VCaP (cell line): Measurements from ENCODE around the gene TUBD1.
"Not testable (repeated sequence)": the region's sequence is repeated elsewhere in the genome, so short reads cannot be mapped to it uniquely, and the experiment has no call there.

Source experiments
- H3K27ac ChIP-seq: fragments of 450-650 bp; 2 replicates; pipeline ENCODE4 v1.5.1; 2017
- TF ChIP-seq, protein P1 (sequence below): fragments of 450-650 bp; conservative IDR thresholded peaks from 2 replicates; pipeline ENCODE4 v1.5.1; 2017; ENCODE audit warnings: mild to moderate bottlenecking, moderate library complexity

Gene TUBD1

DNA sequence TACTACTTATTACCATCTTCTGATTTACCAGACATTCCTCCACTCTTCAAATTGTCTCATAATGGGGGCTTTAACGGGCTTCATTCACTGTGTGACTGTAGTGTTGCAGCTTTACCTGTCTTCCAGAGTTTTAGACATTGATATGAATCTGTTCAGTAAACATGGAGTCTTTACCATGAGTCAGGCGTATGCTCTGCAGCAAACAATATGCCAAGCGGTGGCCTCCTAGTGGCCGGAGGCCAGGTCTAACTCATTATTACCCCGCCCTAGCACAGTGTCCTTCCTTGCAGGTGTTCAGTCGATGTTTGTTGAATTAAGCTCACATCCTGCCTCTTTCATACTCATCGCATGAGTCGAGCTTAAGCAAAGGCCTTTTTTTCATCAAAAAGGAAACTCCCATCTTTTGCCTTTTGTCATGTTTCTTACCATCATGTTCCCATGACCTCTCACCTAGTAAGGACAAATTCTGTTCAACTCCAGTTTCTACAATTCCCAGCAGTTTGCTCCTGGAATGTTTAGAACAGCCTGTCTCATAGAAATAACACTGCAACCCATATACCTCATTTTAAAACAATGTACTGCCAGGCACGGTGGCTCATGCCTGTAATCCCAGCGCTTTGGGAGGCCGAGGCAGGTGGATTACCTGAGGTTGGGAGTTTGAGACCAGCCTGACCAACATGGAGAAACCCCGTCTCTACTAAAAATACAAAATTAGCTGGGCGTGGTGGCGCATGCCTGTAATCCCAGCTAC, 39.4 kb downstream of the TUBD1 start:
- TF ChIP-seq, protein P1, sequence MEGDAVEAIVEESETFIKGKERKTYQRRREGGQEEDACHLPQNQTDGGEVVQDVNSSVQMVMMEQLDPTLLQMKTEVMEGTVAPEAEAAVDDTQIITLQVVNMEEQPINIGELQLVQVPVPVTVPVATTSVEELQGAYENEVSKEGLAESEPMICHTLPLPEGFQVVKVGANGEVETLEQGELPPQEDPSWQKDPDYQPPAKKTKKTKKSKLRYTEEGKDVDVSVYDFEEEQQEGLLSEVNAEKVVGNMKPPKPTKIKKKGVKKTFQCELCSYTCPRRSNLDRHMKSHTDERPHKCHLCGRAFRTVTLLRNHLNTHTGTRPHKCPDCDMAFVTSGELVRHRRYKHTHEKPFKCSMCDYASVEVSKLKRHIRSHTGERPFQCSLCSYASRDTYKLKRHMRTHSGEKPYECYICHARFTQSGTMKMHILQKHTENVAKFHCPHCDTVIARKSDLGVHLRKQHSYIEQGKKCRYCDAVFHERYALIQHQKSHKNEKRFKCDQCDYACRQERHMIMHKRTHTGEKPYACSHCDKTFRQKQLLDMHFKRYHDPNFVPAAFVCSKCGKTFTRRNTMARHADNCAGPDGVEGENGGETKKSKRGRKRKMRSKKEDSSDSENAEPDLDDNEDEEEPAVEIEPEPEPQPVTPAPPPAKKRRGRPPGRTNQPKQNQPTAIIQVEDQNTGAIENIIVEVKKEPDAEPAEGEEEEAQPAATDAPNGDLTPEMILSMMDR = 0 out of 2 replicates have a peak, but pooled peaks have one; percentile 21
- H3K27ac ChIP-seq = no peak overlapping the region

DNA sequence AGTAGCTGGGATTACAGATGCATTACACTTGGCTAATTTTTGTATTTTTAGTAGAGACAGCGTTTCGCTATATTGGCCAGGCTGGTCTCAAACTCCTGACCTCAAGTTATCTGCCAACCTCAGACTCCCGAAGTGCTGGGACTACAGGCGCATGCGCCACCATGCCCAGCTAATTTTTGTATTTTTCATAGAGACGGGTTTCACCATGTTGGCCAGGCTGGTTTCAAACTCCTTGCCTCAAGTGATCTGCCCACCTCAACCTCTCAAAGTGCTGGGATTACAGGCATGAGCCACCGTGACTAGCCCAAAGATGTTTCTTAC, 39.9 kb downstream of the TUBD1 start:
- not testable (repeated sequence) for H3K27ac ChIP-seq

DNA sequence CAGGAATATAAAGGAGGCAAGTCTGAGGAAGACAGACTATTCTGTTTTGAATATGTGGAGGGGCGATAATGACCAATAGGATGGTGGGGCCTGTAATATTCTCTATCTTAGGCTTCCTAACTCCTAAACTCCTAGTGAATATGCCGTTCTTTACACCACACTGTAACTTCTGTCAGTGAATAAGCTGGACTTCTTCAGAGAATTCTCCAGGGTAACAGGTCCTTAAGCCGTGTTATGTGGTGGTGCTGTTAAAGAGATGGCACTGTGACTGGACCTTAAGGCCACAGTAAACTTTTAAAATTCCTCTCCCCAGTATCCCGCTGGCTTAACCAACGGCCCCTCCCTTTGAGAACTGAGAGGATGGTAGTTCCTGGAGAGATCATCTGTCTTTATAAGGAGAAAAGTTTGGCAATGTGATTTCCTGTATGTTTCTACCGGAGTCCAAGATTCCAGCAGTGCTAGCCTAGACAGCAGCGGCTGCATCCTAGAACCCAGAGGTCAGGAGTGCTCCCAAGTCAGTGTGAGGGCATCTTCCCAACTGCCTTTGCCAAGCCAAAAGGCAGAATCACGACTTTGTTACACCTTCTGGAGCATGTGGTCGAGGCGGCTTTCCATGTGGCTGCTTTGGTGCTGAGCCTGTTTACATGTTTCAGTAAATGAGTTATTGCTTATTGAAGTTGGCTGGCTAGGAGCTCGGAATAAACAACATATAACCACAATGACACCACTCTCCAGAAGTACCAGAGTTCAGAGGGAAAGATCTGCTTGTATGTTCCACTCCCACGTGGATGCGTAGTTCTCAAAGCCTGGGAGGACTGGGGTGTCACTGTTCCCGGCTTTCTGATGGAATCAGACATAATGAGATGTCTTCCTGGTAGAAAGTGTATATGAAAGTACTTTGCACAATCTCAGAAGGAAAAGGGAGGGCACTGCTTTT, 41.0 kb downstream of the TUBD1 start:
- no peak overlapping the region for H3K27ac ChIP-seq
- TF ChIP-seq, protein P1 = no peak

DNA sequence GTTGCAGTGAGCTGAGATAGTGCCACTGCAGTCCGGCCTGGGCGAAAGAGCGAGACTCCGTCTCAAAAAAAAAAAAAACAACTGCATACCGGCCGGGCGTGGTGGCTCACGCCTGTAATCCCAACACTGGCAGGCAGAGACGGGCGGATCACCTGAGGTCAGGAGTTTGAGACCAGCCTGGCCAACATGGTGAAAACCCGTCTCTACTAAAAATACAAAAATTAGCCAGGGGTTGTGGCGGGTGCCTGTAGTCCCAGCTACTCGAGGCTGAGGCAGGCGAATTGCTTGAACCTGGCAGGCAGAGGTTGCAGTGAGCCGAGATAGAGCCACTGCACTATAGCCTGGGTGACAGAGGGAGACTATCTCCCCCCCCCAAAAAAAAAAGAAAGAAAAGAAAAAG, 42.4 kb downstream of the TUBD1 start:
- not testable (repeated sequence) for H3K27ac ChIP-seq

DNA sequence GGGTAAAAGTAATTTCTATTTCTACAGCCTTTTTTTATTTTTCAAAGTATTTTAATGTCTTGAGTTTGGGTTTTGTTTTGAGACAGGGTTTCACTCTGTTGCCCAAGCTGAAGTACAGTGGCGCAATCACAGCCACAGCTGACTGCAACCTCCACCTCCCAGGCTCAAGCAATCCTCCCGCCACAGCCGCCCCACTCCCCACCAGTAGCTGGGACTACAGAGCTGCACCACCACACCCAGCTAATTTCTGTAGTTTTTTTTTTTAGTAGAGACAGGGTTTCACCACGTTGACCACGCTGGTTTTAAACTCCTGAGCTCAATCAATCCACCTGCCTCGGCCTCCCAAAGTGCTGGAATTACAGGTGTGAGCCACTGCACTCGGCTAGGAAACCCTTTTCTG, 44.0 kb downstream of the TUBD1 start:
- peak overlapping the region; percentile 84; the same call in 1 of the 2 replicates for H3K27ac ChIP-seq
- TF ChIP-seq, protein P1 = no peak

DNA sequence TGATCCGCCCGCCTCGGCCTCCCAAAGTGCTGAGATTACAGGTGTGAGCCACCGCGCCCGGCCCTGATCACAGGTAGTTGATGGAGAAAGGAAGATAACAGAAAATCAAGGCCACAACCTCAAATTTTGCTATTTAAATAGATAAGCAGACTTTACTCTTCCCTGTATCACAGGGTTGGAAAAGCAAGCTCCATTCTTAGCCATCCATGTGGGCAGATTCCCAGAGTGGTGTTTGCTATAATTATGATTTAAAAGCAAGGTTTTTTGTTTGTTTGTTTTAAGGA, 44.4 kb downstream of the TUBD1 start:
- TF ChIP-seq, protein P1 = no peak
- peak overlapping the region; percentile 84; the same call in 1 of the 2 replicates for H3K27ac ChIP-seq

- TF ChIP-seq, protein P1 = no peak
- H3K27ac ChIP-seq = peak overlapping the region; percentile 84
Observed at GRCh38 chr17:59846394-59847165, 46.2 kb downstream of the TUBD1 start.

DNA sequence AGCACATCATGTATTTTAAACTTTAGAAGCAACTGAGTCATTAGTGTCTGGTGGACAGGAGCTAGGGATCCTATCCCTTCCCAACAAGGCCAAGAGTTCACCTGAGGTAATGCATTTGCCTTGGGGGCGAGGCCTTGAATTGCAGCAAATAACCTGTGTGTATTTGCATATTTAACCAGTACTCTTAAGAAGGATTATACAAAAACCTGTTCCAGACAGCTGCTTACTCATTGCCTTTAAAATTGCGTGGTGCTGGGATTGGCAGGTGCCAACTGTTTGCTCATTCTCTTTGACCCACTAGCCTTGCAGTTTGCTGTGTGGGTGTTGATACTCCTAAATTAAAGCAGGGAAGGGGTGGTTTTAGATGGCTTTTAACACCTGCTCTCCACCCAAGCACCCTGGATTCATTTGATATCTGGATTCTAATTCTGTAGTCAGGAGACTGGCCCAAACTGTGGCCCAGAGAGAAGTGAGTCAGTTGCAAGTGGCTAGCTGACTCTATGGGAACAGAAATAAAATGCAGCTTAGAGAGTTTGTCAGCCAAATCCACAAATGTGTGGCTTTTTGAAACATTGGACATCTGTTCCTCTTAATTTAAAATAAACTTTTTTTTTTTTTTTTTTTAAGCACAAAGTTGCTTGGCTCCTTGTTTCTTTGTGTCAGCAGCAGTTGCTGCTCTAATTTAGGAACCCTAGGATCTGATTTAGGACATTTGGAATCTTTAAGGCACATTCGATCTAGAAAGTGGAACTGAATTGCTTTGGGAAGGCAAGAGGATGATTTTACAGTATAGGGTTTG, 46.9 kb downstream of the TUBD1 start:
- peak overlapping the region; percentile 84 for H3K27ac ChIP-seq

More for the DNA sequence above, 46.9 kb downstream of the TUBD1 start:
- TF ChIP-seq, protein P1 = no peak
